H9 (cell line): Measurements from ENCODE around the gene QDPR. TPM values are rescaled to one million over a fixed set of nuclear protein-coding genes. Genes with fewer than 3 reads are reported as not detected.

Experiments used
- DNase-seq: peaks from one replicate; pipeline ENCODE4 v3.0.0-alpha.2; 2017
- H2AFZ ChIP-seq: one replicate; pipeline ENCODE4 v1.6.1; 2013; ENCODE audit warnings: mild to moderate bottlenecking, low read length, control low read depth, moderate library complexity
- H2AK5ac ChIP-seq: 2 replicates; pipeline ENCODE4 v1.6.1; 2013; ENCODE audit warnings: low read length, control low read depth, mixed read lengths; ENCODE audit not compliant: insufficient read length
- H2BK120ac ChIP-seq: one replicate; pipeline ENCODE4 v1.6.1; 2013; ENCODE audit warnings: low read depth, mild to moderate bottlenecking, low read length, control low read depth, inconsistent platforms; ENCODE audit not compliant: poor library complexity, severe bottlenecking
- H2BK12ac ChIP-seq: 2 replicates; pipeline ENCODE4 v1.6.1; 2013; ENCODE audit warnings: low read length, control low read depth, mixed read lengths, low read depth; ENCODE audit not compliant: insufficient read length
- H2BK15ac ChIP-seq: 2 replicates; pipeline ENCODE4 v1.6.1; 2013; ENCODE audit warnings: low read depth, low read length, control low read depth
- H2BK20ac ChIP-seq: one replicate; pipeline ENCODE4 v1.6.1; 2013; ENCODE audit warnings: low read depth, mild to moderate bottlenecking, low read length, control low read depth, inconsistent platforms; ENCODE audit not compliant: poor library complexity, severe bottlenecking
- H2BK5ac ChIP-seq: 2 replicates; pipeline ENCODE4 v1.6.1; 2013; ENCODE audit warnings: low read length, control low read depth, mixed read lengths; ENCODE audit not compliant: insufficient read length
- H3K14ac ChIP-seq: 2 replicates; pipeline ENCODE4 v1.6.1; 2013; ENCODE audit warnings: low read length, control low read depth; ENCODE audit not compliant: insufficient read depth
- H3K18ac ChIP-seq: 2 replicates; pipeline ENCODE4 v1.6.1; 2013; ENCODE audit warnings: low read depth, mild to moderate bottlenecking, mixed read lengths, low read length, control low read depth; ENCODE audit not compliant: insufficient read length
- H3K23ac ChIP-seq: 2 replicates; pipeline ENCODE4 v1.6.1; 2013; ENCODE audit warnings: low read length, control low read depth, mixed read lengths, low read depth; ENCODE audit not compliant: insufficient read length
- H3K23me2 ChIP-seq: 2 replicates; pipeline ENCODE4 v1.6.1; 2013; ENCODE audit warnings: low read depth, mild to moderate bottlenecking, mixed read lengths, low read length, control low read depth; ENCODE audit not compliant: insufficient read length, poor library complexity, severe bottlenecking
- H3K27ac ChIP-seq: 2 replicates; pipeline ENCODE4 v1.5.1; 2013; ENCODE audit warnings: low read length, control low read depth, mixed read lengths, low read depth; ENCODE audit not compliant: insufficient read length
- H3K27me3 ChIP-seq: 2 replicates; pipeline ENCODE4 v1.6.1; 2013; ENCODE audit warnings: low read length, control low read depth, inconsistent platforms; ENCODE audit not compliant: insufficient read depth
- H3K4ac ChIP-seq: 2 replicates; pipeline ENCODE4 v1.6.1; 2013; ENCODE audit warnings: low read depth, mild to moderate bottlenecking, control low read depth, inconsistent platforms, low read length, moderate library complexity
- H3K4me1 ChIP-seq: 2 replicates; pipeline ENCODE4 v1.6.1; 2013; ENCODE audit warnings: low read length, control low read depth, inconsistent platforms; ENCODE audit not compliant: insufficient read depth
- H3K4me2 ChIP-seq: 2 replicates; pipeline ENCODE4 v1.6.1; 2013; ENCODE audit warnings: low read length, control low read depth, mixed read lengths; ENCODE audit not compliant: insufficient read length, insufficient read depth
- H3K56ac ChIP-seq: 2 replicates; pipeline ENCODE4 v1.6.1; 2013; ENCODE audit warnings: low read depth, mild to moderate bottlenecking, mixed read lengths, low read length, control low read depth; ENCODE audit not compliant: insufficient read length
- H3K79me1 ChIP-seq: 2 replicates; pipeline ENCODE4 v1.6.1; 2013; ENCODE audit warnings: low read depth, mild to moderate bottlenecking, moderate library complexity, low read length, control low read depth, inconsistent platforms; ENCODE audit not compliant: insufficient read depth, poor library complexity, severe bottlenecking
- H3K79me2 ChIP-seq: 2 replicates; pipeline ENCODE4 v1.6.1; 2013; ENCODE audit warnings: low read length, control low read depth, inconsistent platforms; ENCODE audit not compliant: insufficient read depth
- H3K9ac ChIP-seq: 2 replicates; pipeline ENCODE4 v1.6.1; 2013; ENCODE audit warnings: low read length, control low read depth, mixed read lengths; ENCODE audit not compliant: insufficient read length; ENCODE audit errors: extremely low read depth
- H3K9me3 ChIP-seq: one replicate; pipeline ENCODE4 v1.6.1; 2013; ENCODE audit warnings: low read depth, low read length, inconsistent platforms; ENCODE audit not compliant: control insufficient read depth
- H3T11ph ChIP-seq: one replicate; pipeline ENCODE4 v1.6.1; 2013; ENCODE audit warnings: mild to moderate bottlenecking, low read length, control low read depth, inconsistent platforms
- H4K20me1 ChIP-seq: one replicate; pipeline ENCODE4 v1.6.1; 2013; ENCODE audit not compliant: control insufficient read depth, insufficient read length, insufficient read depth
- H4K5ac ChIP-seq: 2 replicates; pipeline ENCODE4 v1.6.1; 2013; ENCODE audit warnings: low read depth, mild to moderate bottlenecking, mixed read lengths, low read length, control low read depth; ENCODE audit not compliant: insufficient read length
- H4K8ac ChIP-seq: replicated peaks from 2 replicates; pipeline ENCODE4 v1.6.1; 2013; ENCODE audit warnings: low read length, control low read depth, mixed read lengths, low read depth; ENCODE audit not compliant: insufficient read length
- H4K91ac ChIP-seq: 2 replicates; pipeline ENCODE4 v1.6.1; 2013; ENCODE audit warnings: low read depth, mild to moderate bottlenecking, moderate library complexity, mixed read lengths, low read length, control low read depth; ENCODE audit not compliant: insufficient read length
- H3K27ac Mint-ChIP-seq, 3 experiments: 2 replicates in 2 of 3; 3 replicates in 1 of 3; pipeline ENCODE4 v1.8.0; 2020 to 2021; ENCODE audit warnings: mixed read lengths in 3 of 3, mild to moderate bottlenecking in 1 of 3, moderate library complexity in 1 of 3
- H3K27me3 Mint-ChIP-seq: 2 replicates; pipeline ENCODE4 v1.8.0; 2021; ENCODE audit warnings: low read depth, mild to moderate bottlenecking, moderate library complexity, mixed read lengths
- H3K36me3 Mint-ChIP-seq, 3 experiments: 2 replicates in 2 of 3; 3 replicates in 1 of 3; pipeline ENCODE4 v1.8.0; 2020 to 2021; ENCODE audit warnings: low read depth in 3 of 3, mixed read lengths in 3 of 3; ENCODE audit not compliant: insufficient read depth in 1 of 3
- H3K4me1 Mint-ChIP-seq, 2 experiments: 2 replicates each; pipeline ENCODE4 v1.8.0; 2020; ENCODE audit warnings: mixed read lengths in 2 of 2
- H3K4me3 Mint-ChIP-seq, 2 experiments: 2 replicates in 1 of 2; 3 replicates in 1 of 2; pipeline ENCODE4 v1.8.0; 2020 to 2021; ENCODE audit warnings: mild to moderate bottlenecking in 2 of 2, mixed read lengths in 2 of 2, moderate library complexity in 1 of 2
- H3K9me3 Mint-ChIP-seq, 2 experiments: 2 replicates in 1 of 2; 3 replicates in 1 of 2; pipeline ENCODE4 v1.8.0; 2020; ENCODE audit warnings: mild to moderate bottlenecking in 2 of 2, mixed read lengths in 2 of 2, moderate library complexity in 1 of 2
- CTCF ChIP-seq: fragments of 200-600 bp; sonication (generic); conservative IDR thresholded peaks from 3 replicates; pipeline ENCODE4 v1.8.0; 2021; ENCODE audit warnings: antibody characterized with exemption, mild to moderate bottlenecking
- WGBS: extraction: QIAGEN DNeasy Blood & Tissue Kit; methylation state at CpG from one replicate; pipeline ENCODE4 v1.1.7; 2013; ENCODE audit warnings: missing lambda C conversion rate, low lambda C conversion rate, mixed read lengths; ENCODE audit not compliant: insufficient read length; ENCODE audit errors: extremely low coverage; 5-methylcytosine and 5-hydroxymethylcytosine counted together
- total RNA-seq: library from RNA; stranded (reverse); gene quantifications from 2 replicates; pipeline ENCODE4 v1.2.1, GENCODE V29; 2021

The QDPR gene
- total RNA-seq, 1 experiment from 2014 or later = 23.5 TPM

- no peaks in the 10 kb centered on the region for H3K79me2 ChIP-seq
- H2BK15ac ChIP-seq = no peak overlapping the region
- Mint-ChIP-seq H3K4me1 (peaks cover 0 to 5% of the 10 kb centered on the region in 2 experiments; a peak in 1 of 4 replicates), H3K4me3 (no peak overlapping the region), H3K27ac (no peak overlapping the region), H3K9me3 (no peaks in the 10 kb centered on the region), H3K36me3 (no peaks in the 10 kb centered on the region), H3K27me3 (peaks cover 4% of the 10 kb centered on the region)
- H3K23me2 ChIP-seq = no peaks in the 10 kb centered on the region
- no peak overlapping the region for H2BK12ac ChIP-seq
- H2BK20ac ChIP-seq = no peak overlapping the region
- H4K91ac ChIP-seq = no peak overlapping the region
- no peak overlapping the region for H3K14ac ChIP-seq
- H3K27me3 ChIP-seq = no peaks in the 10 kb centered on the region
- no peak overlapping the region for H2BK120ac ChIP-seq
- H4K20me1 ChIP-seq = no peaks in the 10 kb centered on the region
- no peak overlapping the region for H2AK5ac ChIP-seq
- no peak for DNase-seq
- H3K4me2 ChIP-seq = no peak overlapping the region
- no peak for TF ChIP-seq CTCF
- no peak overlapping the region for H3T11ph ChIP-seq
- no peak overlapping the region for H3K23ac ChIP-seq
- H3K9me3 ChIP-seq = no peaks in the 10 kb centered on the region
- no peak overlapping the region for H3K56ac ChIP-seq
- no peaks in the 10 kb centered on the region for H3K4me1 ChIP-seq
- H4K8ac ChIP-seq = no peak overlapping the region
- no peak overlapping the region for H4K5ac ChIP-seq
- H3K9ac ChIP-seq = no peak overlapping the region
- H3K79me1 ChIP-seq = no peaks in the 10 kb centered on the region
- no peak overlapping the region for H3K18ac ChIP-seq
- H3K4ac ChIP-seq = no peak overlapping the region
- no CpG with 5 or more reads among the region's 6 CpGs for WGBS
- H2BK5ac ChIP-seq = no peak overlapping the region
- no peak overlapping the region for H2AFZ ChIP-seq
- no peak overlapping the region for H3K27ac ChIP-seq
Observed at GRCh38 chr4:17560065-17560673, 48.3 kb upstream of the QDPR start.
